Activated T-cell treated with anti-CD3 and anti-CD28 coated beads for 48 hours (primary cell): Measurements from ENCODE around the gene HPSE2.

Experiments used
- DNase-seq: peaks from one replicate; pipeline ENCODE4 v3.0.0-alpha.2; 2020; ENCODE audit warnings: low read depth

The HPSE2 gene

DNA sequence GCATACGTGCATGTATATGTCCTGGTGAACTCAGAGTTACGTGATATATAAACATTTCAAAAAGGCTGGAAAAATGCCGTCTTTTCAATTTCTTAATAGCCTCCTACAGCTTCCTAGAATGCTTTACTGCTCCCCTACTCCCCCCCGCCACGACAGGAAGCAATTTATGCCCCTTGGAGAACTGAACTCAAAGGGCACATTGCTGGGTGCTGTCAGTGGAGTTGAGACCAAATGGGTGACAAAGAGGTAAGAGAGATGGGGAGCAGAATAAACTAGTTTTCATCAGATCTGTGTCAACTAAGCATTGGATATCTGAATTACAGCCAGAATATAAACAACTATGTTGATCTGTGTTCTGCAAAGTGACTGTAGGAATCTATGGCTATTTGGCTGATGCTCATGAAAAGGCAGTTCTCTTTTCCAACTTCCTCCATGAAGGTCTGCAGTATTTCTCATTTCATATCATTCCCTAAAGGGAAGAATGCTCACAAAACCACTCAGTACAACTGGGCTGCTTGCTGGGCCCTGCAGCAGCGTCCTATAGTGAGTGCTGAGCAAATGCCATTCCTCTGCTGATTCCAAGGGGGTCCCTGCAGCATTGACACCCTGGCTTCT lies 617.6 kb downstream of the HPSE2 start:
- no peak for DNase-seq

DNA sequence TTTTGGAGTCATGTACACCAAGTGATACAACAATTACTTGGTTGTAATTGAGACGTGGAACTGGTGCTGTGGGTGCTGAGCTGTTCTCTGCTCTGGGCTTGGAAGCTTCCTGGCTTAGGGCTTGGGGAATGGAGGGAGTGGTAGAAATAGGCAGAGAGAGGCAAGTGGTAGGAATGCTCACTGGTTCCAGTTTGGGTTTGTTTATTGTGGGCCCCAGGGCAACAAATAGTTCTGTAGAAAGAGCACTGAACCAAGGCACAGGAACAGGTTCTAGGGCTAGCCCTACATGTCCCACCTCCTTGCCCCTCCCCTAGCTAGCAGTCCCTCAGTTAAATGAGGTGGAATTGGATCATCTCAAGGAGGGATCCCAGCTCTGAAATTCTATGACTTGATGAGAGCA lies 622.2 kb downstream of the HPSE2 start:
- no peak for DNase-seq

DNA sequence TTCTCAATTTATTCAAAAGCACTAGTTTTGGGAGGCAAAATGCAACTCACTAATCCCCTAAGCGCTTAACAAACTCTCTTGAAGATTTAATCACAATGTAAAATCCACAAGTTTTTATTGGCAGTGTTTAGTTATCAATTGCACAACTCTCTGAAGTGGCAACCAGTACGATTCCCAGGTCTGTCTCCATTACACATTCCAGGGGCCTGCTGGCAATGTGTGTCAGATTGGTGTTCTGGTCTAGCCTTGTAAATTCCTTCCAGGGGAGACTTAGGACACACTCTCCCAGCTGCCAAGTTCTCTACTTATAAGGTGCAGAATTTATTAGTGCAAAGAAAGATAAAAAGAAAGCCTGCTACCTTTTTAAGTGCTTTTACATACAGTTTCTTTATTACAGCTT lies 624.2 kb downstream of the HPSE2 start:
- no peak for DNase-seq

DNA sequence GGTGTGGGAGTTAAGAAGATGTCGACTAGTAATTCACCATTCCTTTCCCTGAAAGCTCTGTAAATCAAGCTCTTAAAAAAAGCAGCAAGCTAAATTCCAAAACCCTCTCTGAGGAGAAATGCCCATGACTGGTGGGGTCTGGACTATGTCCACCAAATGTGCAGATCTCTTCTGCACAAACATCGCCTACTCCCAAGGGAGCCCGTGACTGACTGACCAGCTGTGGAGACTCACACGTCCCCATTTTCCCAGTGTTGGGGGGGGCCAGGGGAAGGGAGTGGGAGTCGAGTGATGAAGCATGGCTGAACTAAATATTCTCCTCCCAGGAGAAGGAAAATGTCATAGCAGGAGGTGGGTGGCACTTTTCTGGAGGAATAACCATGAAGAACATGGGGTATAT lies 624.8 kb downstream of the HPSE2 start:
- DNase-seq: no peak

DNA sequence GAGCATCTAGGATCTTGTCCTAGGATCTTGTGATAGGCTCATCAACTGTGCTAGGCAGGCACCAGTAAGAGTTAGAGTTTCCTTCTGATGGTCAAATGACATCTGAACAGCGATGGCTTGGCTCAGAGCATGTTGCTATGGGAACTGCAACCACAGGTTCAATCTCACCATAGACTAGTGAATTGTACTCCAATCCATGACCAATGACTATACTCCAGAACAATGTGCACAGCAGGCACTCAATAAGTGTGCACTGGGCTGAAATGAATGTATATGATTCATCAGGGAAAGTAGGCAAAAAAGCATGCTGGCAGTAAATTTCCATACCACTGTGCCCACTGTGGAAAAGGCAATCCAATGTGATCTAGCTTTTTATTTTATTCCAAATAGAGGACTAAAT lies 625.4 kb downstream of the HPSE2 start:
- no peak for DNase-seq

DNA sequence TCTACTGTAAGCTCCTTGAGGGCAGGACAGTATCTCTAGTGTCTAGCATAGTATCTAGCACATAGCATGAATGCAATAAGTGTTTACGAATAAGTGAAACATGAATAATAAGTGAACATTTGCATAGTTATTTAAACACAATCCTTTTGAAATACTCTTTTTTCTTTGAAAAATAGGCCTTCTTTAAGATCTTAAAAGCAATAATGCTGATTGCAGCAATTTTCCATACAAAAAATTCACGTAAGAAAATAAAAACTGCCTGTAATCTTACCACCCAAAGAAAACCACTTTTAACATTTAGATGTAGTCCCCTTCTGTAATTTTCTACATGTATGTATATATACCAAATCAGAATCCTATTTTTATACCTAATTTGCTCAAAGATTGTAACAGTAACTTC lies 626.4 kb downstream of the HPSE2 start:
- no peak for DNase-seq

DNA sequence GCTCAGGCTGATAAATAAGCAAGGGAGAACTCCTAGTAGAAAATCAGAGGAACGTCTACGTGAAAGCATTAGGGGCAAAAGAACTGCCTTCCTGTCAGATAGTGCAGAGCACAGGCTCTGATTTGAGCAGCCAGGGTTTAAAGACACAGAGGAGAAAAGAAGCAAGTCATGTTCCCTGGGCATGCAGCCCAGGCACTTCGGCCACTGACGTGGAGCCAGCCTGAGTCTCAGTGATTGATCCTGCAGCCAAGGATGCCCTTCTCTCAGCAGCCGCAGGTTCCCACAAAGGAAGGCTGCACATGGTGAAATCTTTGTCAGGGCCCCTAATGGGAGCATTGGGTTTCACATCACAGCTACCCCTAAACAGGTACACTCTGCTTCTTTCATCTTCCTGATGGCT lies 627.2 kb downstream of the HPSE2 start:
- no peak for DNase-seq

DNA sequence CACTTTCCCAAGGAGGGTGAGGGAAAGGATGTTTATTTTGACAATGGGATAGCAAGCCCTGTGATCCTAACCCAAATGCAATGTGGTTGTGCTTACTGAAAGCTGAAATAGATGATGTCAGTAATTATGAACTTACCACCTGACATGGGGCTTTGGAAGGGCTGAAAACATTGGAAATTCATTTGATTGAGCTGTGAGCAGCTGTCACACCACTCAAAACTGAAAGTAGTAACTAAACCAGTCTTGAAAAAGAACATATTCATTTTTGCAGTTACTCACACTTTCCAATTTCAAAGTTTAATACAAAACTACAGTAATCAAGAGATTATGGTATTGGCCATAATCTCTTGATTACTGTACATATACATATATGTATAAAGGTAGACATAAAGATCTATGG lies 633.4 kb downstream of the HPSE2 start:
- no peak for DNase-seq

DNA sequence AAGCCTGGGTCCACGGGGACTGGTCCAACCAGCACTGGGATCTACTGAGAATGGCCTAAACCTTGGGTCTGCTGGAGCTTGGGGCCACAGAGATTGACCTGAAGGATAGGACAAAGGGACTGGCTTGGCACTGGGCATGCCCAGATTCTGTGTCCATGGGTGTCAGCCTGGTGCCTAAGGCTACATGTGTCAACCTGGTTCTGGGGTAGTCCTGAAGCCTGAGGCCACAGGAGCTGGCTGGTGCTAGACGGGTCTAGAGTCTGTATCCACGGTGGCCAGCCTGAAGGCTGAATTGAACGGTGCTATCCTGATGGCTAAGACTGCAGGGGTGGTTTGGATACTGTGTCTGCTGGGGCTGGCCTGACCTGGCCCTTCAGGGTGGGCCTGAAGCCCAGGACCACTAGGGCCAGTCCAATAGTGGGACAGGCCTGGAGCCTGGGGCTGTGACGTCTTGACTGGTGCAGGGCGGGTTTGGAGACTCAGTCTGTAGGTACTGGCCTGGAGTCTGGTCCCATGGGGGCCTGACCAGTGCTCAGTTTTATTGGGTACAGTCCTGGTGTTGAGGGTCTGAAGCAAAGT lies 636.5 kb downstream of the HPSE2 start:
- DNase-seq: no peak

DNA sequence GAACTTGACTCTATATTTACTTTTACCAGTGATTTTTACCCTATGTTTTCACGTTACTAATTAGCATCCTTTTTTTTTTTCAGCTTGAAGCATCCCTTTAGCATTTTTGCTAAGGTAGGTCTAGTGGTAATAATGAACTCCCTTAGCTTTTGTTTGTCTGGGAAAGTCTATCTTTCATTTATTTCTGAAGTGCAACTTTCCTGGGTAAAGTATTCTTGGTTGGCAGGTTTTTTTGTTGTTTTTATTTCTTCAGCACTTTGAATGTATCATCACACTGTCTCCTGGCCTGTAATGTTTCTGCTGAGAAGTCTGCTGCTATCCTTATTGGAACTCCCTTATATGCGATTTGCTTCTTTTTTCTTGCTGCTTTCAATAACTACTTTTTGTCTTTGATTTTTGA lies 639.2 kb downstream of the HPSE2 start:
- DNase-seq: no peak

DNA sequence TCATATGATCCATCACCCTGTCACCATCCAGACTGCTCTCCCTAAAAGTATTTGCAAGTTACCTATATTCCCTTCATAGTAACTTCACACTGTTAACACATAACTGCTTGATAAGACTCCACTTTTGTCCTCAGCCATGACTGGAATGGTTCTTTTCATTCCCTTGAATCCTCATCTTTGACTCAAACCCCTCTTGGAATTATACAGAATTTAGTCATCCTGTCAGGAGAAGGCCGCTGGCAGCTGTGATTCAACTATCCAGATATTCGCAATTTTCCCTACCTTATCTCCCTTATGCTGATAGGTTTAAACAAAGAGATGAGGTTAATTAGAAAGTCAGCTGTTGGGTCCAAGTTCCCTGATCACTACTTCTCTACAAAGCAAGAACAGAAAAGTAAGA lies 646.0 kb downstream of the HPSE2 start:
- no peak for DNase-seq

DNA sequence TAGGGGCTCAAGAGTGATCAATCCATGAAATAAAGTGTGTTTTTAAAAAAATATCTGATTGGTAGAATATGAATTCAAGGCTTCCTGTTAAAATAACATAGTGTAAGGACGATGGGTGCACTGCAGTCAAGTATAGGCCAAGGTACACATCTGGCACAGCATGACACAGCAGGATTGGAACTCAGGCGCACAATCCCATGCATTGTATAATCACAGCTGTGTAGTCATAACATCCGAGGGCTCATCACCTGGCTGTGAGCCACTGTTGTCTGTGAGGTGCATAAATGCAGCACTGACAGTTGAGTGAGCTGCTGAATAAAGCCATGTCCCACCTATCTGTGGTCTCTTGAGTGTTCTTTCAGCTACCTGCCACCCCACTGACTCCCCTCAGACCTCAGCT lies 646.6 kb downstream of the HPSE2 start:
- no peak for DNase-seq

DNA sequence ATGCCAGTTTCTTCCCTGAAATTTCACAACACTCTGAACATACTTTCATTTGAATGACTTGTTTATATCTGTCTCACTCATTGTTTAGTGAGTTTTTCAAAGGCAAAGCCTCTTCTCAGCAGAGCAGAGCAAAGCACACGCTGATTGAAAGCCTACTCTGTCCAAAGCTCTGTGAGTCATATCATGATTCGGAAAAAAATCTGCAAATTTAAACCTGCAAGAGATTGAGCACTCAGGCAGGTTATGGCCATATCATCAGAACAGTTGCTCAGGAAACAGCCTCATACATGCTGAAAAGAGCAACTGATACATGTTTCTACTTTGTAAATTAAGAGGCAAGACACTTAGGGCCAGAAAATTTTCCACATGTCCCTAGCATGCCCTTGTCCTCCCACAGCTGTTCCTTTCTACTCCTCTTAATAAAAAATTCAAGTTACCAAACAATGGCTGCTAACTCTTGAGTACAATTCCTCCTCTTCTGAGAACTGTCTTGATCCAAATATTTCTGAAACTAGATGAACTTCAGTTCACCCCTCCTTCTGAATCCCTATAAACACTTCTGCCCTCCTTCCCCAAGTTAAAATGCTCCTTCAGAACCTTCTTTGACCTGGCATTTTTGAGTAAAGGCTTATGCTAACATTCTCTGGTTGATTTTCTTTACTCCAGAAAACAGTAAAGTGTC lies 648.4 kb downstream of the HPSE2 start:
- no peak for DNase-seq

DNA sequence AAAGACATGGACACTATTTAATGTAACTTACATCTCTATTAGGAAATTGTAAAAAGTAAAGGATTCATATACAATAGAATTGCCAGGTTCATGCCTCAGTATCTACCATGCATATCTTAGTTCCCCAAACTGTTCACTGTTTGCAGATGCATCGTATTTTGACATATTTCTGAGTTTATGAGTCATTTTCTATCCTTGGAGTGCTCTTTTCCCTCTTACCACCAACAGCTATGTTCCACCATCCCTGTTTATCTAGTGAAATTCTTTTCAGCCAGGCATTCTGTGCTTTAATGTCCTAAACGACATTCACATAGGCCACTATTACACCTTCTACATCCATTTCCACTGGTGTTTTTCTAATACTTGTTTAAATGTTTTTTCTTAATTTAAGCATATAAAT lies 649.6 kb downstream of the HPSE2 start:
- DNase-seq: no peak

DNA sequence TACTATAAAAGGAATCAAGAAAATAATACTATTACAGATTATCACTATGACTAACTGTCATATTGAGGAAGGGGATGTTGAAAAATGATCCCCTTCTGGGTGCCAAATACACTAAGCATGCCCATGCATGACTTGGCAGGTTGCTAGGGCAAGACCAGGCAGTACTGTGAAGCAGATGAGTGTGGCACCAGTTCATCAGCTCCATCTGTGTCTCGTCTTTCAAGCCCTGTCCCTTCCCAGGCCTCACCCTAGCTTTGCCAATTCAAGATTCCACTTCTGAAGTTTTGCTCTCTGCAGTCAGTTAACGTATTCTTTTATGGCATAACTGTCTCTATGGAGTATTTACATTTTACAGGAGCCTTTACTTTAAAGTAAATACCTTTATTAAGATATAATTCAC lies 653.3 kb downstream of the HPSE2 start:
- DNase-seq: no peak

DNA sequence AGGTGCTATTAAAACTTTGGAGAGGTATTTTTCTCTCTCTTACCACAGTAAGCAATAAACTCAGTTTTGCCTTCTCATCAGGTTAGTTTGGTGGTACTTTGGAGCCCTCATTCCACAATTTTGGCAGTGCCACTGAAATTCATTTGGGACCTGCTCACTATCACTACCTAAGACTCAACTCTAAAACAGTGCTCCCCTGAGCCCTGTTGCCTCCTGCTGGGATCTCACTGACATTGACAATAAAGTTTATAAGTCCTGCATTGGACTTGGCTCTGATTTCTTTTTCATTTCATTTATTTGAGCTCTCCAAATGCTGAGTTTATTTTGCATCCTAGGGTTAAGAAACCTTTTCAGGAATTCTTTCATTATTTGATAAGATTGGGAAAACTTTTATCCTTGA lies 658.1 kb downstream of the HPSE2 start:
- no peak for DNase-seq

DNA sequence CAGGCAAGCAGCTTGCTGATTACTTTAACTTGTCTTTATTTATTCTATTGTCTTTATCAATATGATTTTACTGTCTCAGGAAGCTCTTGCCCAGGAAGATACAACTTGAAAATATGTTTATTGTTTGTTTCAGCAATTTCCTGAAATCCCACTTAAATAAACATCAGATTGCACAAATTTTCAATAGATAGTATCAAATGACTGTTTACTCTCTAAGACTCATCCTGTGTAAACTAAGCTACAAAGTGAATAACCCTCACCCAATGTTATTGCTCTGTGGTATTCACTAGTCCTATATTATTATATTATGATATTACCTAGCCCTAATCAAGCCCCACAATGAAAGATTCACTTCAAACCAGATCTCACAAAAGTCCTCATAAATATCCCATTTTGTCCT lies 658.5 kb downstream of the HPSE2 start:
- no peak for DNase-seq

DNA sequence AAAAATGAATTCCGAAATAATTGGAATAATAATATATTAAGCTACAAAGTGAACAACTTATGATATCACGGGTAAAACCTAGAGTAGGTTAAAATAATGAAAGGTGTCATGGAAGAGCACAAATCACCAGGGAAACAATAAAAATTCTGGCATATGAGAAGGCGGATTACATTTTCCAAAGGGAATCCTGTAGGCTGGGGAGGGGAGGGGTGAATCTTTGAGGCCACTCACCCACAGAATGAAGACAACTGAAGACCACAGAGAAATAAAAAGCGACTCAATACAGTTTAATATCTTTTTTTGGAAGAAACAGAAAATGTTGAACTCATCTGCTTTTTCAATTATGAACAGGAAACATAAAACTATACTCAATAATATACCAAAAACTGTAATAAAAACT lies 659.6 kb downstream of the HPSE2 start:
- DNase-seq: no peak

DNA sequence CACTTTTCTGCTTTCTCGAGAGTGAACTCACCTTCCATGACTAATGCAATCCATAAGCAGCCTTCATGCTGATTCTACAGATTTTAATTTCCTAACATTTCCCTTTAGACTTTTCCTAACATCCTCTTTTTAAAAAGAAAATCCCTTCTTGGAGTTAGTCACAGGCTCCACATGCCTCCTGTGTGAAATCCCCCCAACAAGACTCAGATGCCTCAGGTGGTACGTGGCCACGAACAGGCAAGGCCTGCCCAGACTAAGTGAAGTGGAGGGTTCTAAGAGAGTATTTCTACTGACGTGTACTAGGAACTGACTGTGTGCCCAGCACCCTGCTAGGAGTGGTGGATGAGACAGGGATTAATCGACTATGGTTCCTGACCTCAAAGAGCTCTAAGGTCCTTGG lies 663.1 kb downstream of the HPSE2 start:
- DNase-seq: no peak

DNA sequence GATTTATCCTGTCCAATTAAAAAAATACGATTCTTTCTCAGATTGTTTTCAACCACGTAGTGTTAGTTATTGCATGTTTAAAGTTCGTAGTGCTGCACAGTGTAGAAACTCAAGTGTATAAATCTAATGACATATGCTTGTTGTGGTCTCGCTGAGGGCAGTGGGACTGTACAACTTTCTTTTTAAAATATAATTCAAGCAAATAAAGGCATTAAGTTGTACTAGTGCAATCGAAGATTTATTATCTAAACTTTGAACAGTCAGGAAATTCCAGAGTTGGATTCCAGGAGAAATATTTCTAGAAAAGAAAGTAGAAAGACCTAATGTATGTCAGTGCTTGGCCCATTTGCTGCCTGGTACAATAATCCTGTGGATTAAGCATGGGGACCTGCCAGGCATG lies 664.8 kb downstream of the HPSE2 start:
- DNase-seq: no peak

DNA sequence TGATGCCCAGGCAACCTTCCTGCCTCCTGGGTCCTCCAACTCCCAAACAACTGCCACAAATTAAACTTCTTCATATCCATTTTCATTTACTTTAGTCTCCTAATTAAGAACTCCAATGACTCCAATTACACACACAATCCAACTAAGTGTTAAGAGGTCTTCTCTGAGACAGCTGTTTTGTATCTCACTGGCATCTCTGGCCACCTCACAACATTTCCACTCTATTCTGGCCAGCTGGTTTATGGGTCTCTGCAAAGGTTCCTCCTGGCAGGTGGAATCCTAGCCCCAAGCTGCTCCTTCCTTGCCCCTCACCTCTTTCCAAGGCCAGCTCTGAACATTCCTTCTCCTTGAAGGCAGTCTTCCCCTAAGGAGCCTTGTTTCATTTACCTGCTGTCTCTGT lies 665.8 kb downstream of the HPSE2 start:
- DNase-seq: no peak

DNA sequence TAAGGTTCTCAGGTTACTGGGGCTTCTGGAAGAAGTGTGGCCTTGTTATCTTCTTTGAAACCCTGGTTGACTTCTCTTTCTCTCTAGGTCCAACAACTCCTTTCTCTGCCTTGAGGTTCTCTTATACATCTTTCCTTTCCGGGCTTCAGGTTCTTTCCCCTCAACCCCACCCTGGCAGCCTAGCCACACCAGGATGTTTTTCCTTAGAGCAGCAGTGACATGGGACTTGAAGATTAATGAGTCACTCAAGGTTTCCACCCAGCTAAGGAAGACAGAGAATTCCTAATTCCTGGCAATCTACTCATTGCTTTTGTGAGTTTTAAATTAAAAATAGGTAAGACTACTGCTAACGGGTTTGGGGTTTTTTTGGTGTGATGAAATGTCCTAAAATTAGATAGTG lies 667.1 kb downstream of the HPSE2 start:
- DNase-seq: no peak

DNA sequence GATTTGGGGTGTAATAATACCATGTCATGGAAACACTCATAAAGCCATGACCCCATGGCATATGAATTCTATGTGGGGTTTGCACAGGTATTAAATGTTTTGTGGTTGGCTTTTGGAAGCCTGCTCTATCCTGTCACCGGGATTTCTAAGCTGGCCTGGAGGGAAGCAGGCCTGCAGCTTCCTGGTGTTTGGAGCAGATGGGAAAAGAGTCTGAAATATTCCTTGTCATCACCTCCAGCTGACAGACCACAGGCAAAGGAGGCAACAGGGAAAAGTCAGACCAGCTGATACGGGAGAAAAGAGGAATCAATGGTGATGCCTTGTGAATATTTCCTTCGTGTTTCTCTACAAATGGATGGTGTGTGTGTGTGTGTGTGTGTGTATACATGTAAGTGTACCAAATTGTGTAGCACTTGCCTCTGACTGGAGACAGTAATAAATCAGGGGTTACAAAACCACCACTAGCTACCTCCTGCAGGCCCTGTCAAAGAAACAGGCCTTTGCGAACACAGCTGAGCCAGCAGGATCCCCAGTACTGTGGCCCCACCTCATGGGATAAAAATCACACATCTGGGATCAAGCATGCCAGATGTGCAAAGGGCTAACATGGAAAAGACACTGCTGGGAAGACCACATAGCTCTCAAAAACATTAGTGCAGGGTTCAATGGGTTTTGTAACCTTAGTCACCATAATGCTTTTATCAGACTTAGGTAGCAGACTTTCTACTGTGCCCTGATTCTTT lies 668.1 kb downstream of the HPSE2 start:
- no peak for DNase-seq
